Activated T-cell treated with anti-CD3 and anti-CD28 coated beads, Interleukin-2, amount 50 U/mL, for 24 hours (primary cell): ENCODE results near the gene MYG1.

Experiments
- DNase-seq: peaks from one replicate; pipeline ENCODE4 v3.0.0-alpha.2; 2020
- H3K27ac Mint-ChIP-seq: 2 replicates; pipeline ENCODE4 v1.8.0; 2020; ENCODE audit warnings: mild to moderate bottlenecking, mixed read lengths
- H3K27me3 Mint-ChIP-seq: 2 replicates; pipeline ENCODE4 v1.8.0; 2020; ENCODE audit warnings: mixed read lengths
- H3K36me3 Mint-ChIP-seq: 2 replicates; pipeline ENCODE4 v1.8.0; 2020; ENCODE audit warnings: low read depth, mixed read lengths
- H3K4me1 Mint-ChIP-seq: 2 replicates; pipeline ENCODE4 v1.8.0; 2020; ENCODE audit warnings: low read depth, mixed read lengths
- H3K4me3 Mint-ChIP-seq: 2 replicates; pipeline ENCODE4 v1.8.0; 2020; ENCODE audit warnings: mild to moderate bottlenecking, moderate library complexity, mixed read lengths
- H3K9me3 Mint-ChIP-seq: 2 replicates; pipeline ENCODE4 v1.8.0; 2020; ENCODE audit warnings: mixed read lengths

MYG1 gene, protein sequence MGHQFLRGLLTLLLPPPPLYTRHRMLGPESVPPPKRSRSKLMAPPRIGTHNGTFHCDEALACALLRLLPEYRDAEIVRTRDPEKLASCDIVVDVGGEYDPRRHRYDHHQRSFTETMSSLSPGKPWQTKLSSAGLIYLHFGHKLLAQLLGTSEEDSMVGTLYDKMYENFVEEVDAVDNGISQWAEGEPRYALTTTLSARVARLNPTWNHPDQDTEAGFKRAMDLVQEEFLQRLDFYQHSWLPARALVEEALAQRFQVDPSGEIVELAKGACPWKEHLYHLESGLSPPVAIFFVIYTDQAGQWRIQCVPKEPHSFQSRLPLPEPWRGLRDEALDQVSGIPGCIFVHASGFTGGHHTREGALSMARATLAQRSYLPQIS

GRCh38 chr12:53299454-53300180 is at the start of gene MYG1:
Gene MYG1, plus strand, starts transcription at chr12:53299695. Its CDS starts 43 bp downstream, at chr12:53299738.
- H3K36me3 Mint-ChIP-seq = peaks cover 98% of the 10 kb centered on the region
- H3K4me1 Mint-ChIP-seq = peaks cover 72% of the 10 kb centered on the region
- H3K27me3 Mint-ChIP-seq = no peaks in the 10 kb centered on the region
- DNase-seq = peak; percentile 89
- no peaks in the 10 kb centered on the region for H3K9me3 Mint-ChIP-seq
- H3K4me3 Mint-ChIP-seq = peak within 1 kb of the TSS; percentile 87
- H3K27ac Mint-ChIP-seq = peak within 1 kb of the TSS; percentile 91

GRCh38 chr12:53251477-53252348 is 47.8 kb upstream of the MYG1 start:
- Mint-ChIP-seq H3K36me3 (peaks cover 33% of the 10 kb centered on the region), H3K27ac (peak overlapping the region; percentile 97), H3K27me3 (no peaks in the 10 kb centered on the region), H3K4me1 (peaks cover 49% of the 10 kb centered on the region), H3K4me3 (peak overlapping the region; percentile 99), H3K9me3 (no peaks in the 10 kb centered on the region)
- DNase-seq = peak; percentile 84

- H3K27me3 Mint-ChIP-seq = no peaks in the 10 kb centered on the region
- H3K4me1 Mint-ChIP-seq = peaks cover 49% of the 10 kb centered on the region
- peak overlapping the region; percentile 97 for H3K27ac Mint-ChIP-seq
Measured at GRCh38 chr12:53252349-53252916, 47.1 kb upstream of the MYG1 start.

GRCh38 chr12:53253298-53253697 is 46.2 kb upstream of the MYG1 start:
- Mint-ChIP-seq H3K9me3 (no peaks in the 10 kb centered on the region), H3K4me1 (peaks cover 49% of the 10 kb centered on the region)

More at GRCh38 chr12:53252349-53252916, 47.1 kb upstream of the MYG1 start:
- DNase-seq = no peak
- Mint-ChIP-seq H3K9me3 (no peaks in the 10 kb centered on the region), H3K36me3 (peaks cover 33% of the 10 kb centered on the region), H3K4me3 (peak overlapping the region; percentile 99)

DNA sequence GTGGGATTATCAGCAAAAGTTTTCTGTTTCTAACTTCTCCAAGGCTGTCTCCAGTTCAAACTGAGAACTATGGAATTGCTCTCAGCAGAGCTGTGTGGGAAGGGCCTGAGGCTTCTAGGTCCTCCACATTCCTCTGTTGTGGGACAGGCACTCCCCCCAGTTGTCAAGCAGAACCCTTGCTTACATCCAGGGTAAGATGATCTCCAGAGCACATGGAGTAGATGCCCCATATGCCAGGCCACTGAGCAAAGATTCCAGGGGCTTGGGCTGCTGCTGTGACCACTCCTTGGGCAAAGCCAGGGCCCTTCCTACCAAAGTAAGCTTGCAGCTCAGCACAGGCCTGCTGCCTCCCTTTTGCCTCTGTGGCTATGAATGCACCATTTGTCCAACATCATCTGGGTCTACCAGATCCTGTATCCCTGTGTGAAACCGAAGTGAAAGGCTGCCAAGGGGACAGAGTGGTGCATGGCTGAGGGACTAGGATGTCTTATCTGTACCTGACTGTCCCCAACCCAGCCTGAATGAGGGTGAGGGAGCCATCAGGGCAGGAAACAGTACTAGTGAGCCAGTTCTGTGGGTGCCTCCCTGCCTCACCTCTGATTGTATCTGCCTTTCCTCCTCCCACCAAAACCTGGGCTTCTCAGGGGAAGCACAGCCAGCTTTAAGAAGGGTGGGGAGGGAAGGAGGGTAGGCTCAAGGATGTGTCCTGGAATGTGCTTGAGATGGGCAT is 44.5 kb upstream of the MYG1 start:
- no peaks in the 10 kb centered on the region for H3K27me3 Mint-ChIP-seq
- peaks cover 53% of the 10 kb centered on the region for H3K4me1 Mint-ChIP-seq
- H3K27ac Mint-ChIP-seq = peak overlapping the region; percentile 84
- no peak overlapping the region for H3K4me3 Mint-ChIP-seq
- peaks cover 33% of the 10 kb centered on the region for H3K36me3 Mint-ChIP-seq
- H3K9me3 Mint-ChIP-seq = no peaks in the 10 kb centered on the region
- DNase-seq = no peak

More at GRCh38 chr12:53253298-53253697, 46.2 kb upstream of the MYG1 start:
- peak overlapping the region; percentile 97 for H3K27ac Mint-ChIP-seq
- peaks cover 33% of the 10 kb centered on the region for H3K36me3 Mint-ChIP-seq
- H3K4me3 Mint-ChIP-seq = peak overlapping the region; percentile 99
- H3K27me3 Mint-ChIP-seq = no peaks in the 10 kb centered on the region
- no peak for DNase-seq

GRCh38 chr12:53255996-53256395 is 43.5 kb upstream of the MYG1 start:
- Mint-ChIP-seq H3K9me3 (no peaks in the 10 kb centered on the region), H3K27ac (peak overlapping the region; percentile 84), H3K4me3 (no peak overlapping the region), H3K27me3 (no peaks in the 10 kb centered on the region), H3K4me1 (peaks cover 53% of the 10 kb centered on the region), H3K36me3 (peaks cover 33% of the 10 kb centered on the region)
- no peak for DNase-seq

DNA sequence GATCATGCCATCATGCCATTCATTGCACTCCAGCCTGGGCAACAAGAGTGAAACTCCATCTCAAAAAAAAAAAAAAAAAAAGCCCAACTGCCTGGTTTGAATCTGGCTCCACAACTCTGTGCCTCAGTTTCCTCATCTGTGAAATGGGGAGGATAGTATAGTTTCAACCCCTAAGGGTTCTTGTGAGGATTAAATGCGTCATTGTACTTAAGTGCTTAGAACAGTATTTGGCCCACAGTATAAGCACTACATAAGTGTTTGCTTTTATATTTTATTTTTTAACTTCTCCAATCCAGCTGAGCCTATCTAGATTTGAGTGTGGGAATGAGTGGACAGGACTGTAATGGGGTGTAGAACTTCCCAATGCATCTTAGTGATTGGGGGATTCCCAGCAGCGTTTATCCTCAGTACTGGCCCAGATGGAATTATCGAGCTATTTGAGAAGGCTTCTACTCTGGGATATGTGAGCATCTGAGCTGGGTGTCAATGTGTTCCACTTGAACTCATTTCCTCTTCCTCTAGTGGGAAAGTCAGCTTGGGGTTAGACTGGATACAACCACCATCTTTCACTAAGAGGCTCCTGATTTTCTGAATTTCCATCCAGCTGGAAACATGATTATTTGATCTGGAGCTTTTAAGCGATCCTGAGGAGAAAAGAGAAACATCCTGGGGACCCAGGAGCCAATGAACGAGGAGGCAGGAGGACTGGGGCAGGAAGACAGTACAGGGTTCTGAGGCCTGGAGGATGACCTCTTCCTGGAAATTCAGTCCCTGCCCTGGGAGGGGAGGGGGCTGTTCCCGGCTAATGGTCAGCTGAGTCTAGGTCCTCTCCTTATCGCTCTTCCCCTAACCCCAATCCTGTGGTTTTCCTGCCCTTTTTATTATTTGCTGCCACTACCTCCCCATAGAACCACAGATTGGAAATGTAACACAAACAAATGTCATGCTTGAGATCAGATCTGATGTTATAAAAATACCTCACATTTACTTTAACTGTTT is 40.7 kb upstream of the MYG1 start:
- Mint-ChIP-seq H3K4me1 (peaks cover 32% of the 10 kb centered on the region), H3K9me3 (no peaks in the 10 kb centered on the region), H3K27ac (peak overlapping the region; percentile 55), H3K27me3 (no peaks in the 10 kb centered on the region), H3K4me3 (no peak overlapping the region), H3K36me3 (peaks cover 14% of the 10 kb centered on the region)
- no peak for DNase-seq

DNA sequence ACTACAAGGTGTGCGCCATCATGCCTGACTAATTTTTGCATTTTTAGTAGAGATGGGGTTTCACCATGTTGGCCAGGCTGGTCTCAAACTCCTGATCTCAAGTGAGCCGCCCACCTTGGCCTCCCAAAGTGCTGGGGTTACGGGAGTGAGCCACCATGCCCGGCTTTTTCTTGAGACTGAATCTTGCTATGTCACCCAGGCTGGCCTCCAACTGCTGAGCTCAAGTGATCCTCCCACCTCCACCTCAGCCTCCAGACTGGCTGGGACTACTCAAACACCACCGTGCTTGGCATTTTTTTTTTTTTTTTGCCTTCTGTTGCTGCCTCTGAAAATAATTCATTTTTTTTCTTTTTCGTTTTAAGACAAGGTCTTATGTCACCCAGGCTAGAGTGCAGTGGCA is 39.6 kb upstream of the MYG1 start:
- no peak overlapping the region for H3K4me3 Mint-ChIP-seq
- peaks cover 23% of the 10 kb centered on the region for H3K4me1 Mint-ChIP-seq
- DNase-seq = no peak
- no peaks in the 10 kb centered on the region for H3K9me3 Mint-ChIP-seq
- no peak overlapping the region for H3K27ac Mint-ChIP-seq
- no peaks in the 10 kb centered on the region for H3K27me3 Mint-ChIP-seq
- peaks cover 6% of the 10 kb centered on the region for H3K36me3 Mint-ChIP-seq

- peak overlapping the region; percentile 14 for H3K27ac Mint-ChIP-seq
- peaks cover 28% of the 10 kb centered on the region for H3K36me3 Mint-ChIP-seq
- no peak overlapping the region for H3K4me3 Mint-ChIP-seq
- no peaks in the 10 kb centered on the region for H3K27me3 Mint-ChIP-seq
- H3K4me1 Mint-ChIP-seq = peaks cover 38% of the 10 kb centered on the region
- no peak for DNase-seq
- no peaks in the 10 kb centered on the region for H3K9me3 Mint-ChIP-seq
Measured at GRCh38 chr12:53265783-53266182, 33.7 kb upstream of the MYG1 start.

DNA sequence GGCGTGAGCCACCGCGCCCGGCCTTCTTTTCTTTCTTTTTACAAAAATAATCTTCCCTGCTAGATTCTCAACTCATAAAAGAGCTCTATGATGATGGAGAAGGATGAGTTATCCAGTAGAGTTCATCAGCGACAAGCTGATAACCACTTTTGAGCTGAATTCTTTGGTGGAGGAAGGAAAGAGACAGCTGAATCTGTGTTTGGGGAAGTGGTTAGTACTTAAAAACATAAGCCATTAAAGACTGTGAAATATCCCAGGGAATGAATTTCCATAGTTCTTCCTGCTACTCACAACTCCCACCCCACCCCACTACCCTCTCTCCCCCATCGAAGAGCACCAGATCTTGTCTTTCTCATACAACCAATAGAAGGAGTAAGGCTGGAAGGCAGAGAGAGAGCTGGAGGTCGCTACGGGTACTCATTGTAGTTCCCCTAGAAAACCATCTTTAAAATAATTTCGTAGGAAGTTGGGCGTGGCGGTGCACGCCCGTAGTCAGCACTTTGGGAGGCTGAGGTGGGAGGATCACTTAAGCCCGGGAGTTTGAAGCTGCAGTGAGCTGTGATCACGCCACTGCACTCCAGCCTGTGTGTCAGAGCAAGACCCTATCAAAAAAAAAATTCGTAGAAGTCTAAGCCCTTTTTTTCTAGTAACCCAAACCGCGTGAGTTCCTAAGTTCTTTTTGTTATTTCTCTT is 32.0 kb upstream of the MYG1 start:
- Mint-ChIP-seq H3K36me3 (peaks cover 44% of the 10 kb centered on the region), H3K9me3 (no peaks in the 10 kb centered on the region), H3K27me3 (no peaks in the 10 kb centered on the region), H3K4me1 (peaks cover 41% of the 10 kb centered on the region), H3K4me3 (peak overlapping the region; percentile 98), H3K27ac (peak overlapping the region; percentile 99)
- peak; percentile 52 for DNase-seq

- Mint-ChIP-seq H3K27ac (peak within 1 kb of the TSS; percentile 99), H3K4me1 (peaks cover 41% of the 10 kb centered on the region), H3K9me3 (no peaks in the 10 kb centered on the region), H3K36me3 (peaks cover 50% of the 10 kb centered on the region), H3K27me3 (no peaks in the 10 kb centered on the region), H3K4me3 (peak within 1 kb of the TSS; percentile 98)
- DNase-seq = peak; percentile 89
Measured at GRCh38 chr12:53267999-53268629, 31.4 kb upstream of the MYG1 start, which contains the start of gene ESPL1. Gene ESPL1, plus strand, starts transcription at chr12:53268299. Its CDS starts 468 bp downstream, at chr12:53268767.
